ENCODE results near the gene TRAPPC12. TPM values are rescaled to one million over a fixed set of nuclear protein-coding genes. Genes with fewer than 3 reads are reported as not detected.

The TRAPPC12 gene
- total RNA-seq, 4 donors from 2014 or later = 41.3 to 83.6 (median 52.0) TPM

- TF ChIP-seq CTCF (IDR thresholded peaks at IDR 0.05; ENCODE audit: low read depth) = no peak
Measured at GRCh38 chr2:3483227-3483985, 103.9 kb downstream of the TRAPPC12 start.

GRCh38 chr2:3483986-3484960 lies 104.8 kb downstream of the TRAPPC12 start:
- no peak for TF ChIP-seq CTCF (IDR thresholded peaks at IDR 0.05; ENCODE audit: low read depth)

GRCh38 chr2:3485166-3485565 lies 105.7 kb downstream of the TRAPPC12 start:
- TF ChIP-seq CTCF (IDR thresholded peaks at IDR 0.05; ENCODE audit: low read depth) = no peak

GRCh38 chr2:3486047-3487027 lies 106.8 kb downstream of the TRAPPC12 start:
- TF ChIP-seq CTCF (IDR thresholded peaks at IDR 0.05; ENCODE audit: low read depth) = no peak

GRCh38 chr2:3487028-3487425 lies 107.5 kb downstream of the TRAPPC12 start:
- TF ChIP-seq CTCF (IDR thresholded peaks at IDR 0.05; ENCODE audit: low read depth) = no peak

- TF ChIP-seq CTCF (IDR thresholded peaks at IDR 0.05; ENCODE audit: low read depth) = no peak
Measured at GRCh38 chr2:3487432-3487831, 107.9 kb downstream of the TRAPPC12 start.

Data from subcutaneous adipose tissue (tissue), 4 donors.